KG1 (cell line): Measurements from ENCODE around the gene HMGN3.

ENCODE experiments used
- DNase-seq: peaks from one replicate; lab custom pipeline; 2025; lab: John Stamatoyannopoulos, UW

The HMGN3 gene

GRCh38 chr6:79232696-79233462 is 1.6 kb downstream of the HMGN3 start:
- DNase-seq, result no peak

DNA sequence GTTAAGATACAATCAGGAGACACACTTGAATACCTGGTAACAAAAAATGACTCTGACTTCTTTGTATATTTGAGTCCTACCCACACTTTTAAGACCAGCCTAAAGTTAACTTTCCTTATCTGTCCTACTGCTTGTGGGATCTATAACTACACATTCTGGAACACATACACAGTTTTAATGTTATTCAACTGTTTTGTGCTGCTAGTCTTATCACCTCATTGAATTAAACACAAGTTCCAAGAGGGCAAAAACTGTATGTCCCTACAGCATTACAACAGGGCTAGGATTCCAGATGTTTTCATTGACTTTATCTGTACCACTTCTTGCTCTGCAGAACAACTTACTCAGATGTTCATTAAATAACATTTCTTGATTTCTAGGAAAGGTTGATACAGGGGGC is 2.8 kb downstream of the HMGN3 start:
- DNase-seq, result no peak

DNA sequence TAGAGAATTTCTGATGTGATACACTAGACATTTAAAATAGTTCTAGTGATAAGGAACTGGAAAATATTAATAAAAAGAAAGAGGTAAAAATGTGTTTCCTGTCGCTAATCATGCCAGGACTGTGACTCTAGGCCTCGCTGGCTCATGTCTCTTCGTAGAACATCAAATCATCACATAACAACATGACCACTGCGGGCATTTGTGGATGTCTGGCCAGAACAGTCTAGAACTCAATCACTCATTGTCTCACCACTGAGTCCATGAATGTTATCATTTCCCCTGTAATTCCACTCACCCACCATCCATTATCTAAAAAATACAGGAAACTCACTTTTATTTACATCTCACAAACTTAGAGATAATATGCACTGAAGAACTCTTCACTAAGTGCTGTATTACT is 3.4 kb downstream of the HMGN3 start:
- no peak for DNase-seq

DNA sequence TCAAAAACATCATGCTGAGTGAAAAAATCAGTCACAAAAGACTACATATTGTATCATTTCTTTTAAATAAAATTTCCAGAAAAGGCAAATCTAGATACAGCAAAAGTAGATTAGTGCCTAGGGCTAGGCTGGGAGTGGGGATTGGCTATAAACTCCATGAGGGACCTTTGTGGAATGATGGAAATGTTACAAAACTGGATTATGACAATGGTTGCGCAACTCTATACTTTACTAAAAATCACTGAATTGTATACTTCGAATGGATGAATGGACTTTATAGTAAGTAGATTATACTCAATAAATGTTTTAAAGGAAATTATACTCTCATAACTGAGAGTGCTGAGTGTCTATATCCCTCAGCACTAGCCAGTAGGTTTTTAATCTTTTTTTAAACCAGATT is 4.3 kb downstream of the HMGN3 start:
- DNase-seq, result no peak

DNA sequence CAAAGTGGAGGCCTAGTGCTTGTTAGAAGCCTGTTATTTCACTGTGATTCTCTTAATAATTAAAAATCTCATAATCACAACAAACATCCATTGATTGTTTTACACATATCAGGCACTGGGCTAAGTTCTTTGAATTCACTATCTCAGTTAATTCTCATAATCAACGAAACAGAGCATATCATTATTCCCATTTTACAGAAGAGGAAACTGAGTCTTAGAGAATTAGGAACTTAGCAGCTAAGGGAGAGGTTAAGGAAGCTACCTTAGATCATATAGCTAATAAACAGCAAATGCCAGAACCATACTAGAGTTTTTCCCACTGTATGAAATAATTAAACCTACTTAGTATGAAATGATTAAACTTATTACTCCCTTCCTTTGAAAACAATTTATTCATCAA is 7.0 kb downstream of the HMGN3 start:
- DNase-seq, result no peak

- DNase-seq, result no peak
Measured at GRCh38 chr6:79226660-79227059, 7.8 kb downstream of the HMGN3 start.

- DNase-seq, result no peak
Measured at GRCh38 chr6:79225717-79226599, 8.5 kb downstream of the HMGN3 start.

GRCh38 chr6:79223611-79224404 is 10.7 kb downstream of the HMGN3 start:
- DNase-seq, result no peak

DNA sequence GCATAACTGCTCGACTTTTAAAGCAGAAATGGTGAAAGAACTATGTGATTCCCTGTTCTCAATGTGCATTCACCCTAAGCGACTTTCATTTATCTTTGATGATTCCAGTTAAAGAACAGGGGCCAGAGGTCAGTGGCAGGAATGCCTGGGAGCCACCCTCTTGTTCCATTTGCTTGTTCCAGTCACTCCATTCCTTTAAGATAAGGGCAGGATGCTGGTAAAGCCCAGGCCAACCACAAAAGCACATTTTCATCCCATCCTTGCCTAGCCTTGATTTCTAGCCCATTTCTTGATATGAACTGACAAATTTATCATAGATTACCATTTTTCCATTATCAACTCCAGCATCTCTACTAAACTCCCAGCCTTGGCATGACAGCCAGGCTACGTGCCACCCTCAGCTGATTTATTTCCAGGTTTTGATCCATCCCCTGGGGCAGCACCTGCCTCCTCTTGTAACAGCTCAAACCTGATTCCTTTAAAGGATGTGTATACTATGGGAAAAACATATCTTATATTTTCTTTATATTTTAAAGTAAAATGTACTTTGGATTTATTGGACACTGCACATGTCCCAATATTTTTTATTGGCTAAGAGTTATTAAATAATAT is 19.2 kb downstream of the HMGN3 start:
- DNase-seq, result no peak

- no peak for DNase-seq
Measured at GRCh38 chr6:79212859-79213258, 21.6 kb downstream of the HMGN3 start.

GRCh38 chr6:79208816-79209215 is 25.7 kb downstream of the HMGN3 start:
- no peak for DNase-seq

- no peak for DNase-seq
Measured at GRCh38 chr6:79203753-79204253, 30.7 kb downstream of the HMGN3 start.

DNA sequence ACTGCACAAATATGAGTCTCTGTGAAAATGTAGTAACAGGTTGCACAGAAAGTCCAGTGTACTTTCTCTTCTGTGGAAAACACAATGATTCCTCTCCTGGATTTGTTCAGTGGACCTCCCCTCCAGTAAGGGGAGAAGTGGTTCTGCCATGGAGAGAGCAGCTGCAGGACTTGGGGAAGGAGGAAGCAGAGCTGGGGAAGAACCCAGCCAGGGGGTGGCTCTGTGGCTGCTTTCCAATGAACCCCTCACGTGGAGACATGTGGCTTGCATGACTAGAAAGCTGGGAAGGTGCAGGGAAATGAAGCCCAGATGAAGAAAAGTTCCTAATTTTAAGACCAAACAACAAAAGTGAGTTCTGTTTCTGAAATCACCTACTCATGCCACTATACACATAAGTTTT is 31.9 kb downstream of the HMGN3 start:
- no peak for DNase-seq

DNA sequence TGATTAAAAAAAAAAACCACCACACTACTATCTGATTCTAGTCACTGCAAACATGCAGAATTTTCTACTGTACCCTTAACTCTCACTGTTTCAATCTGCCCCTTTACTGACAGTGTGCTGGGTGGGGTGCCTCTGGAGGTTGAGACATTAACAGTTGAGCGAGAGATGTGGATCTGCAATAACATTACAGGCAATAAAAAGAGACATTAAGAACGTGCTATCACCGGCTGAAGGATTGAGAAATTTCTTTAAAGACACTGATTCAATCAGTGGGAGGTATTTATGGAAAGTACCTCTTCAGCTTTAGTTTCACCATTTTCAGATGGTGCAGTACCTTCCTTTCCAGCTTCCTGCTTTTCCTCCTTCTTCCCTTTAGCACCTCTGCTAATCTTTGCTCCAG is 32.5 kb downstream of the HMGN3 start:
- no peak for DNase-seq

DNA sequence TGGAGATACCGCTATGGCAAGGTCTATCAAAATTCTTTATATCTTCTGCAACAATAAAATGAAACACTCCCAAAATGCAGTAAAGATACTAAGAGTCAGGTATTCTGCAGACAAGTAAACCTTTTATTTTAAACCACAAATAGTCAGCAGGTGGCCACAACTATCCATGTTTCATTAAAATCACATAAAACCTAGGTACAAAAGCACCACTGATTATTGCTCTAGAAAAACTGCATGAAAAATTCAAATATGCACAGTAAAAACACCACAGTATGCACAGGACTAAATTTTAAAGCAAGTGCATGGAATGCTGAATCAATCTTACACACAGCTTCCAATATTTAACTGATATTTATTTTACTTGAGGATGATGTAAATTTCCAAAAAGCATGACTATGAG is 33.3 kb downstream of the HMGN3 start:
- no peak for DNase-seq

DNA sequence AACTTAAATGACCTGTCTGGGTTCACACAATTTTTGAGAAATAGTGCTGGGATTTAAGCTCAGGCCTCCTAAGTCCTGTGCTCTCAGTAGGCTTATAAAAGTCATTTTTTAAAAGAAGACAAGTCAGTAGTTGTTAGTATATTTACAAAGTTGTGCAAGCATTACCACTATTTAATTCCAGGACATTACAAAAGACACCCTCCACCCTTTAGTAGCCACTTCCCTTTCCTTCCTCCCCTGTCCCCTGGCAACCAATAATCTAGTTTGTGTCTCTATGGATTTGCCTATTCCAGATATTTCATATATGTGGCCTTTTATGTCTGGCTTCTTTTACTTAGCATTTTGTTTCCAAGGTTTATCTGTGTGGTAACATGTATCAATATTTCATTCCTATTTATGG is 37.6 kb downstream of the HMGN3 start:
- no peak for DNase-seq

GRCh38 chr6:79193971-79194370 is 40.5 kb downstream of the HMGN3 start:
- DNase-seq, result no peak

DNA sequence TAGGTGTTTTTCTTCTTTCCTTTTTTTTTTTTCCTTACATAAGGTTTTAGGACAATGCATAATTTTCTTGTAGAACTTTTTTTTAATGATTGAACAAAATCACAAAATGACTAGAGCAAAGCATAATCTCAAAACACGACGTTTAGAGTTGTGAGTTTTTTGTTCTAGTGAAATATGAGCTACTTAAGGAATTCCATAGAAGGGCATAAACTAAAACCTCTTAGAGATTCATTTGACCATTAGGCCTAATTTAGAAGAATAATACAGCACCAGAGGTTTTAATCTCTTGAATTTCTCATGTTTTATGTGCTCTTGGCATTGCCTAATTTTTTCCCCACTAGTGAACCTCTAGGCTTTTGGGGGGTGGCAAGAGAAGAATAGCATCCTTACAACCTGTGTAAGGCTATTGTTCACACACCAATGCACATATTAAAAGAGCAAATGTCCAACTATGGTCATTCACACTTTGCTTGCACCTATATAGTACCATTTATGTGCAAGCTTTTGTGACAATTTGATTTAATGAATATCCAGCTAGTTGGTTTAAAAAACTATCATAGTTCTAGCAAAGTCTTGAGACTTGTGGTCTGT is 44.6 kb downstream of the HMGN3 start:
- DNase-seq, result no peak

- no peak for DNase-seq
Measured at GRCh38 chr6:79188885-79189480, 45.5 kb downstream of the HMGN3 start.

- no peak for DNase-seq
Measured at GRCh38 chr6:79188107-79188506, 46.4 kb downstream of the HMGN3 start.

- DNase-seq, result no peak
Measured at GRCh38 chr6:79186564-79186963, 47.9 kb downstream of the HMGN3 start.
